K562 (cell line): Measurements from ENCODE around the gene LIF. TPM values are rescaled to one million over a fixed set of nuclear protein-coding genes. Genes with fewer than 3 reads are reported as not detected.

Source experiments
- ATAC-seq: fragments of 200-7000 bp; cut with Tn5 transposase; 3 replicates; pipeline ENCODE4 v1.9.1; 2020; ENCODE audit warnings: moderate library complexity
- BruUV-seq: library from RNA; stranded (reverse); fragments of 400-500 nt; replicated peaks from 2 replicates; lab custom pipeline; 2021; lab: Mats Ljungman, UMichigan
- CTCF ChIA-PET: fragments of 300-600 bp; formaldehyde crosslinking; extraction: SDS; loops from one replicate; lab custom pipeline; 2021; ENCODE audit warnings: low intra/inter-chr PET ratio; lab: Yijun Ruan, JAX
- POLR2A ChIA-PET: fragments of 300-600, 350-650 bp; sonication (Branson Sonifier 250); formaldehyde crosslinking; extraction: SDS; loops from one replicate; lab custom pipeline; 2021; ENCODE audit warnings: antibody characterized with exemption, inconsistent platforms; lab: Yijun Ruan, JAX
- DNase-seq, 4 experiments: peaks; one replicate each; pipeline versions ENCODE4 v3.0.0 to v3.0.0-alpha.2; 2011 to 2018; ENCODE audit warnings: low spot score in 3 of 4, mixed read lengths in 3 of 4; ENCODE audit errors: extremely low read depth in 1 of 4
- FAIRE-seq: peaks from 2 replicates; lab custom pipeline; 2011; peaks lifted over from hg19 to GRCh38; lab: Jason Lieb, UNC
- H2AFZ ChIP-seq: 2 replicates; pipeline ENCODE4 v1.6.0; 2011; ENCODE audit warnings: low read depth, low read length, control low read depth, inconsistent platforms
- H3K27ac ChIP-seq: fragments of 200-600 bp; 3 replicates; pipeline ENCODE4 v1.8.0; 2011; ENCODE audit warnings: low read depth, mild to moderate bottlenecking, control low read depth, inconsistent platforms, low read length, moderate library complexity, mixed read lengths; ENCODE audit errors: extremely low read depth
- H3K27me3 ChIP-seq, 2 experiments: fragments of 300-600 bp in 1 of 2; 2 replicates in 1 of 2; 3 replicates in 1 of 2; pipeline versions ENCODE4 v1.6.0 to v1.8.0; 2011; ENCODE audit warnings: inconsistent platforms in 2 of 2, low read length in 2 of 2, mild to moderate bottlenecking in 1 of 2, mixed read lengths in 1 of 2, moderate library complexity in 1 of 2; ENCODE audit not compliant: control insufficient read depth in 2 of 2, insufficient read depth in 2 of 2
- H3K36me3 ChIP-seq: fragments of 300-600 bp; 3 replicates; pipeline ENCODE4 v1.8.0; 2011; ENCODE audit warnings: mild to moderate bottlenecking, low read length, inconsistent platforms; ENCODE audit not compliant: control insufficient read depth, insufficient read depth
- H3K4me1 ChIP-seq, 2 experiments: fragments of 200-600 bp in 1 of 2; replicated peaks in 1 of 2; 2 replicates in 1 of 2; 3 replicates in 1 of 2; pipeline versions ENCODE4 v1.5.1 to v1.8.0; 2011; ENCODE audit warnings: inconsistent platforms in 2 of 2, low read length in 2 of 2, mild to moderate bottlenecking in 1 of 2, mixed read lengths in 1 of 2, moderate library complexity in 1 of 2; ENCODE audit not compliant: control insufficient read depth in 2 of 2, insufficient read depth in 2 of 2
- H3K4me2 ChIP-seq: 2 replicates; pipeline ENCODE4 v1.6.1; 2011; ENCODE audit warnings: low read length, control low read depth, inconsistent platforms, mixed read lengths; ENCODE audit not compliant: insufficient read depth
- H3K4me3 ChIP-seq: fragments of 200-600 bp; sonication (generic), shearing (Covaris generic); 2 replicates; pipeline ENCODE4 v1.5.1; 2016; ENCODE audit warnings: control low read depth, inconsistent platforms
- H3K79me2 ChIP-seq: fragments of 200-600 bp; 3 replicates; pipeline ENCODE4 v1.8.0; 2011; ENCODE audit warnings: low read length, inconsistent platforms; ENCODE audit not compliant: control insufficient read depth, insufficient read depth
- H3K9ac ChIP-seq, 2 experiments: 2 replicates each; pipeline versions ENCODE4 v1.6.0 to v1.6.1; 2011; ENCODE audit warnings: low read depth in 2 of 2, low read length in 2 of 2, control low read depth in 1 of 2, inconsistent platforms in 1 of 2, mild to moderate bottlenecking in 1 of 2, mixed read lengths in 1 of 2; ENCODE audit not compliant: insufficient read depth in 1 of 2
- H3K9me1 ChIP-seq: one replicate; pipeline ENCODE4 v1.6.0; 2011; ENCODE audit warnings: inconsistent platforms, mild to moderate bottlenecking, low read length, moderate library complexity; ENCODE audit not compliant: control insufficient read depth, insufficient read depth
- H3K9me3 ChIP-seq: replicated peaks from 2 replicates; pipeline ENCODE4 v1.5.1; 2011; ENCODE audit warnings: low read depth, low read length, inconsistent platforms; ENCODE audit not compliant: control insufficient read depth, insufficient read depth
- H4K20me1 ChIP-seq: replicated peaks from 2 replicates; pipeline ENCODE4 v1.6.1; 2011; ENCODE audit warnings: low read length, inconsistent platforms, mixed read lengths; ENCODE audit not compliant: control insufficient read depth, insufficient read depth
- CBFB ChIP-seq: sonication (generic); formaldehyde crosslinking; IDR thresholded peaks from 2 replicates; pipeline ENCODE4 v1.4.0; 2020; ENCODE audit warnings: mild to moderate bottlenecking, missing genetic modification reagents
- CXXC5 ChIP-seq: fragments of 250-450 bp; sonication (Bioruptor Pico); IDR thresholded peaks from 2 replicates; pipeline ENCODE4 v1.8.0; 2022; ENCODE audit warnings: inconsistent platforms, mild to moderate bottlenecking, moderate library complexity
- HOXB6 ChIP-seq: fragments of 250-450 bp; sonication (Bioruptor Pico); IDR thresholded peaks from 2 replicates; pipeline ENCODE4 v1.5.1; 2022; ENCODE audit warnings: mild to moderate bottlenecking, borderline replicate concordance
- MCM2 ChIP-seq: fragments of 450-650 bp; IDR thresholded peaks from 2 replicates; pipeline ENCODE4 v1.6.1; 2017; ENCODE audit warnings: low read depth, mild to moderate bottlenecking
- MYNN ChIP-seq, 2 experiments: sonication (generic); formaldehyde crosslinking in 1 of 2; IDR thresholded peaks; 2 replicates each; pipeline versions ENCODE4 v1.5.0 to v1.6.1; 2016 to 2020; ENCODE audit warnings: antibody characterized with exemption in 1 of 2, missing genetic modification reagents in 1 of 2
- SRSF1 ChIP-seq: fragments of 200-400 bp; formaldehyde crosslinking; IDR thresholded peaks from 2 replicates; pipeline ENCODE4 v1.6.1; 2017; ENCODE audit warnings: mild to moderate bottlenecking, low read depth, low read length, moderate library complexity
- SUPT5H ChIP-seq: fragments of 450-650 bp; IDR thresholded peaks from 2 replicates; pipeline ENCODE4 v1.6.1; 2016
- ZNF232 ChIP-seq: sonication (generic); formaldehyde crosslinking; IDR thresholded peaks from 2 replicates; pipeline ENCODE4 v1.8.0; 2022; ENCODE audit warnings: mild to moderate bottlenecking, missing genetic modification reagents
- ZNF785 ChIP-seq: fragments of 250-450 bp; sonication (Bioruptor Pico); IDR thresholded peaks from 2 replicates; pipeline ENCODE4 v1.4.0; 2020; ENCODE audit warnings: mild to moderate bottlenecking
- WGBS: fragments of 100-300 bp; shearing (Covaris generic); methylation state at CpG from one replicate; pipeline ENCODE4 v1.1.6; 2016; ENCODE audit warnings: low coverage, mixed read lengths; ENCODE audit not compliant: insufficient coverage; ENCODE audit errors: missing lambda C conversion rate; 5-methylcytosine and 5-hydroxymethylcytosine counted together
- in situ Hi-C: fragments of 300-500 bp; cut with MboI; formaldehyde crosslinking; loops from 4 replicates; pipeline ENCODE4 v1.15.0; 2018; ENCODE audit warnings: inconsistent platforms, mixed read lengths
- intact Hi-C: fragments of 100-400 bp; cut with micrococcal nuclease; formaldehyde crosslinking; loops from 2 replicates; pipeline ENCODE4 v1.14.2; 2022
- polyA plus RNA-seq, 8 experiments: library from polyadenylated mRNA; depleted of rRNA in 4 of 8; stranded (reverse) in 5 of 8; unstranded in 3 of 8; fragments of >200 nt; fragmentation: Nextera tagmentation in 2 of 8; fragmentation: Illumina TruSeq in 1 of 8; extraction: Ambion mirVana in 2 of 8; extraction: Trizol in 1 of 8; gene quantifications; 2 replicates each; pipeline versions ENCODE4 v1.2.1 to v1.2.3, GENCODE V29; 2011 to 2014; ENCODE audit warnings: inconsistent platforms in 1 of 8, missing spikeins in 1 of 8
- total RNA-seq, 7 experiments: library from RNA; depleted of rRNA in 6 of 7; stranded (reverse); fragments of >200 nt in 6 of 7; fragmentation: Illumina TruSeq in 2 of 7; extraction: Trizol in 2 of 7; gene quantifications; 2 replicates each; pipeline versions ENCODE4 v1.2.1 to v1.2.3, GENCODE V29; 2011 to 2021; ENCODE audit warnings: low replicate concordance in 1 of 7
- TF ChIP-seq, protein P1 (sequence below), 2 experiments: IDR thresholded peaks; 2 replicates each; pipeline ENCODE4 v1.6.1; 2012; ENCODE audit warnings: improper control_type of control experiment in 2 of 2, low read depth in 2 of 2, low read length in 2 of 2, borderline replicate concordance in 1 of 2
- TF ChIP-seq, protein P2 (sequence below): sonication (generic); formaldehyde crosslinking; IDR thresholded peaks from 2 replicates; pipeline ENCODE4 v1.8.0; 2022; ENCODE audit warnings: mild to moderate bottlenecking, missing genetic modification reagents
- TF ChIP-seq, protein P3 (sequence below): fragments of 250-450 bp; sonication (Bioruptor Pico); IDR thresholded peaks from 2 replicates; pipeline ENCODE4 v1.4.0; 2020; ENCODE audit warnings: borderline replicate concordance

The LIF gene
- total and polyA plus RNA-seq, 9 of the 15 experiments (the other 6 are each of a cell fraction or from before 2014, with no cell fraction given), result 0.05 to 0.39 (median 0.18) TPM; not detected in 3

DNA sequence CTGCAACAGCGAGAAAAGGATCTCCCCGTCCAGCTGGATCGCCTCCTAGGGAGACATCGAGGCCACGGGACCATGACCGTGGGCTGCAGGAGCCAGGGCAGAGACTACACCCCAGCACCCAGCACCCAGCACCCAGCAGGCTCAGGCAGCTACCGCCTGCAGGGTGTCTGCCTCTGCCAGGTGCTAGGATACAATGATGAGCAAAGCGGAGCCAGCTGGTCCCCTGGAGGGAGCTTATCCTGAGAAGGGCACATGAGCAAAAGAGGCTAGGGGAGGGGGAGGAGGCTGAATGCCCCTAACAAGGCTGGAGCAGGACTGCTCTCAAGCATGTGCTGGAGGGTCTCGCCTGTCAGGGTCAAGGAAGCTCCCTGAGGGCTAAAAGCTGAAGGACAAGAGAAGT is 47.5 kb upstream of the LIF start:
- BruUV-seq, result no TSS peak
- Histone ChIP-seq H3K27ac (no peak overlapping the region), H4K20me1 (peaks cover 6% of the 10 kb centered on the region; the same call in 1 of the 2 replicates), H3K79me2 (no peaks in the 10 kb centered on the region), H2AFZ (no peak overlapping the region), H3K4me1 (peaks cover 9 to 22% of the 10 kb centered on the region in 2 experiments; a peak in 2 of 5 replicates), H3K27me3 (no peaks in the 10 kb centered on the region), H3K9ac (no peak overlapping the region), H3K36me3 (peaks cover 16% of the 10 kb centered on the region; the same call in 1 of the 3 replicates), H3K9me1 (no peaks in the 10 kb centered on the region), H3K9me3 (no peaks in the 10 kb centered on the region), H3K4me3 (no peak overlapping the region)
- POLR2A ChIA-PET, result interaction anchor here (0.7 kb wide), 2 partner anchors 19 to 719 kb away, joined by 3 read pairs; no protein-coding TSS in a partner anchor
- ATAC-seq (no peak), DNase-seq (no peak), FAIRE-seq (no peak)
- WGBS, result 94% methylated on average over 2 of the region's 9 CpGs
- intact Hi-C loops, result no loop called here
- CTCF ChIA-PET, result no interaction called here
- no peak for TF ChIP-seq ZNF785 (CRISPR knock-in tag)
- no peak for TF ChIP-seq ZNF232
- TF ChIP-seq, all 486 proteins: peak for 0
- in situ Hi-C loops, result no loop called here
- H3K4me2 ChIP-seq, result no peak overlapping the region

DNA sequence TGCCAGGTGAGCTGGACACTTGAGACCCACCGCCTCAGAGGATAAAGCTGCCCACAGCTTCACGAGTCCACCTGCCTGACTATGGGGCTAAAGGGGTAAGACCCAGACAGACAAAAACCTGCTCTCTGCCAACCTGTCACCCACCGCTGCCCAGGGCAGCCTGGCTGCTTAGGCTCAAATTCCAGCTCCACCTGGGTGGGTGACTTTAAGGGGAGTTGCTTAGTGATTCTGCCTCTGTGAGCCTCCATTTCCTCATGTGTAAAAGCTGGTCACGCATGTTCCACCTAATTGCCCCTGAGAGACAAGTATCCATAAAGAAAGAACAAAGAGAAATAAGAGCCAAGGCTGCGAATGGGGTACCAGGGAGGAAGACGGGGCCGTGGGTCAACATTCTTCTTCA is 46.5 kb upstream of the LIF start:
- Histone ChIP-seq H3K4me2 (no peak overlapping the region), H3K9ac (no peak overlapping the region), H3K27me3 (no peaks in the 10 kb centered on the region), H3K9me1 (no peaks in the 10 kb centered on the region), H3K9me3 (no peaks in the 10 kb centered on the region), H4K20me1 (peaks cover 6% of the 10 kb centered on the region; the same call in 1 of the 2 replicates), H3K4me1 (peaks cover 17 to 30% of the 10 kb centered on the region in 2 experiments; a peak in 4 of 5 replicates), H3K79me2 (no peaks in the 10 kb centered on the region), H3K27ac (no peak overlapping the region), H3K36me3 (peaks cover 16% of the 10 kb centered on the region; the same call in 1 of the 3 replicates), H3K4me3 (no peak overlapping the region), H2AFZ (no peak overlapping the region)
- WGBS, result 94% methylated on average over 5 of the region's 7 CpGs
- ATAC-seq (no peak), FAIRE-seq (no peak), DNase-seq (no peak)
- intact Hi-C loops, result no loop called here
- no TSS peak for BruUV-seq
- CTCF ChIA-PET, result no interaction called here
- in situ Hi-C loops, result no loop called here
- POLR2A ChIA-PET, result interaction anchor here (1.2 kb wide), 1 partner anchor 11 kb away, joined by 3 read pairs; no protein-coding TSS in a partner anchor
- no peak for TF ChIP-seq CXXC5
- no peak for TF ChIP-seq SRSF1
- TF ChIP-seq SUPT5H, result no peak
- TF ChIP-seq MYNN (IDR thresholded peaks at IDR 0.05), result no peak
- no peak for TF ChIP-seq MYNN (CRISPR knock-in tag; IDR thresholded peaks at IDR 0.05)
- no peak for TF ChIP-seq HOXB6 (CRISPR knock-in tag)
- no peak for TF ChIP-seq CBFB (CRISPR knock-in tag)
- no peak for TF ChIP-seq MCM2
- TF ChIP-seq, protein P1, sequence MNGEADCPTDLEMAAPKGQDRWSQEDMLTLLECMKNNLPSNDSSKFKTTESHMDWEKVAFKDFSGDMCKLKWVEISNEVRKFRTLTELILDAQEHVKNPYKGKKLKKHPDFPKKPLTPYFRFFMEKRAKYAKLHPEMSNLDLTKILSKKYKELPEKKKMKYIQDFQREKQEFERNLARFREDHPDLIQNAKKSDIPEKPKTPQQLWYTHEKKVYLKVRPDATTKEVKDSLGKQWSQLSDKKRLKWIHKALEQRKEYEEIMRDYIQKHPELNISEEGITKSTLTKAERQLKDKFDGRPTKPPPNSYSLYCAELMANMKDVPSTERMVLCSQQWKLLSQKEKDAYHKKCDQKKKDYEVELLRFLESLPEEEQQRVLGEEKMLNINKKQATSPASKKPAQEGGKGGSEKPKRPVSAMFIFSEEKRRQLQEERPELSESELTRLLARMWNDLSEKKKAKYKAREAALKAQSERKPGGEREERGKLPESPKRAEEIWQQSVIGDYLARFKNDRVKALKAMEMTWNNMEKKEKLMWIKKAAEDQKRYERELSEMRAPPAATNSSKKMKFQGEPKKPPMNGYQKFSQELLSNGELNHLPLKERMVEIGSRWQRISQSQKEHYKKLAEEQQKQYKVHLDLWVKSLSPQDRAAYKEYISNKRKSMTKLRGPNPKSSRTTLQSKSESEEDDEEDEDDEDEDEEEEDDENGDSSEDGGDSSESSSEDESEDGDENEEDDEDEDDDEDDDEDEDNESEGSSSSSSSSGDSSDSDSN (IDR thresholded peaks at IDR 0.05; ENCODE audit: borderline replicate concordance in 1 of 2, low read depth in 2 of 2, low read length in 2 of 2), result no peak
- TF ChIP-seq, protein P2, sequence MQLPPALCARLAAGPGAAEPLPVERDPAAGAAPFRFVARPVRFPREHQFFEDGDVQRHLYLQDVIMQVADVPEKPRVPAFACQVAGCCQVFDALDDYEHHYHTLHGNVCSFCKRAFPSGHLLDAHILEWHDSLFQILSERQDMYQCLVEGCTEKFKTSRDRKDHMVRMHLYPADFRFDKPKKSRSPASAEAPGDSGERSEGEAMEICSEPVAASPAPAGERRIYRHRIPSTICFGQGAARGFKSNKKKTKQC (CRISPR knock-in tag), result no peak
- TF ChIP-seq, protein P3, sequence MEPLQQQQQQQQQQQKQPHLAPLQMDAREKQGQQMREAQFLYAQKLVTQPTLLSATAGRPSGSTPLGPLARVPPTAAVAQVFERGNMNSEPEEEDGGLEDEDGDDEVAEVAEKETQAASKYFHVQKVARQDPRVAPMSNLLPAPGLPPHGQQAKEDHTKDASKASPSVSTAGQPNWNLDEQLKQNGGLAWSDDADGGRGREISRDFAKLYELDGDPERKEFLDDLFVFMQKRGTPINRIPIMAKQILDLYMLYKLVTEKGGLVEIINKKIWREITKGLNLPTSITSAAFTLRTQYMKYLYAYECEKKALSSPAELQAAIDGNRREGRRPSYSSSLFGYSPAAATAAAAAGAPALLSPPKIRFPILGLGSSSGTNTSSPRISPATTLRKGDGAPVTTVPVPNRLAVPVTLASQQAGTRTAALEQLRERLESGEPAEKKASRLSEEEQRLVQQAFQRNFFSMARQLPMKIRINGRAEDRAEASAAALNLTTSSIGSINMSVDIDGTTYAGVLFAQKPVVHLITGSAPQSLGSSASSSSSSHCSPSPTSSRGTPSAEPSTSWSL (CRISPR knock-in tag), result no peak
